Neural cell (in vitro differentiated cells): ENCODE measurements around the gene BLTP3B.

Source experiments
- EZH2 ChIP-seq: fragments of 200-600, 300-800 bp; shearing (Covaris generic), sonication (generic); IDR thresholded peaks from 2 replicates; pipeline ENCODE4 v1.6.1; 2014; ENCODE audit warnings: antibody characterized with exemption, low read length, borderline replicate concordance, mild to moderate bottlenecking; ENCODE audit not compliant: insufficient read depth, poor library complexity, severe bottlenecking
- POLR2AphosphoS5 ChIP-seq: IDR thresholded peaks from 2 replicates; pipeline ENCODE4 v1.6.1; 2012
- RAD21 ChIP-seq: fragments of 450-650 bp; conservative IDR thresholded peaks from 2 replicates; pipeline ENCODE4 v1.6.1; 2014; ENCODE audit warnings: antibody characterized with exemption, mild to moderate bottlenecking, moderate library complexity
- SMC3 ChIP-seq: fragments of 450-650 bp; conservative IDR thresholded peaks from 2 replicates; pipeline ENCODE4 v1.6.1; 2014; ENCODE audit warnings: antibody characterized with exemption, mild to moderate bottlenecking, moderate library complexity; ENCODE audit not compliant: poor library complexity
- TAF1 ChIP-seq: IDR thresholded peaks from 2 replicates; pipeline ENCODE4 v1.6.1; 2012; ENCODE audit warnings: low read depth
- TF ChIP-seq, protein P1 (sequence below): fragments of 450-650 bp; IDR thresholded peaks from 2 replicates; pipeline ENCODE4 v1.5.1; 2014; ENCODE audit warnings: antibody characterized with exemption, mild to moderate bottlenecking, moderate library complexity; ENCODE audit not compliant: poor library complexity, severe bottlenecking

DNA sequence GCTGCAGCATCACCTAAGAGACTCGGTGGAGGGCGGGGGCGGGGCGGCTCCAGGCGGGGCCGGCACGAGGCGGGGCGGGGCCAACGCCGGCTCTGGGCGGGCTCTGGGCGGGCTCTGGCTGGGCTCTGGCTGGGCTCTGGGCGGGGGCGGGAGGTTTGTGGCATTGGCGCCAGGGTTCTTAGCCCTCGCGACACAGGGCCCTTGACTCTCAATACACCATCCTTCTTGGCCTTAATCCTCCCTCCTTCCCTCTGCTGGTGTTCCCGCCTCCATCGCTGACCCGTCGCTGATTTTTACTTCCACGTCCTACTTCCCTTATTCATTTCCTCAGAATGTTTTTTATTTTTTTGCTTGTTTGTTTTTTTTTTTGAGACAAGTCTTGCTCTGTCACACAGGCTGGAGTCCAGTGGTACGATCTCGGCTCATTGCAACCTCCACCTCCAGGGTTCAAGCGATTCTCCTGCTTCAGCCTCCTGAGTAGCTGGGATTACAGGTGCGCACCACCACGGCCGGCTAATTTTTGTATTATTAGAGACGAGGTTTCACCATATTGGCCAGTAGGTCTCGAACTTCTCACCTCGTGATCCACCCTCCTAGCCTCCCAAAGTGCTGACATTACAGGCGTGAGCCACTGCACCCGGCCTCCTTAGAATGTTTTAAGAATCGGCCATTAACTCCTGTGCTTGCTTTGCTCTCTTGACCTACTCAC, at the start of gene BLTP3B:
- TF ChIP-seq, protein P1, sequence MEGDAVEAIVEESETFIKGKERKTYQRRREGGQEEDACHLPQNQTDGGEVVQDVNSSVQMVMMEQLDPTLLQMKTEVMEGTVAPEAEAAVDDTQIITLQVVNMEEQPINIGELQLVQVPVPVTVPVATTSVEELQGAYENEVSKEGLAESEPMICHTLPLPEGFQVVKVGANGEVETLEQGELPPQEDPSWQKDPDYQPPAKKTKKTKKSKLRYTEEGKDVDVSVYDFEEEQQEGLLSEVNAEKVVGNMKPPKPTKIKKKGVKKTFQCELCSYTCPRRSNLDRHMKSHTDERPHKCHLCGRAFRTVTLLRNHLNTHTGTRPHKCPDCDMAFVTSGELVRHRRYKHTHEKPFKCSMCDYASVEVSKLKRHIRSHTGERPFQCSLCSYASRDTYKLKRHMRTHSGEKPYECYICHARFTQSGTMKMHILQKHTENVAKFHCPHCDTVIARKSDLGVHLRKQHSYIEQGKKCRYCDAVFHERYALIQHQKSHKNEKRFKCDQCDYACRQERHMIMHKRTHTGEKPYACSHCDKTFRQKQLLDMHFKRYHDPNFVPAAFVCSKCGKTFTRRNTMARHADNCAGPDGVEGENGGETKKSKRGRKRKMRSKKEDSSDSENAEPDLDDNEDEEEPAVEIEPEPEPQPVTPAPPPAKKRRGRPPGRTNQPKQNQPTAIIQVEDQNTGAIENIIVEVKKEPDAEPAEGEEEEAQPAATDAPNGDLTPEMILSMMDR: no peak
- TF ChIP-seq EZH2 (no peak), SMC3 (no peak), RAD21 (no peak), TAF1 (no peak), POLR2AphosphoS5 (no peak)
